ENCODE results near the gene LRRC28.

- TF ChIP-seq CTCF (conservative IDR thresholded peaks at IDR 0.05; ENCODE audit: low read depth, low read length), result no peak
- TF ChIP-seq EZH2 (IDR thresholded peaks at IDR 0.05; ENCODE audit: borderline replicate concordance, low read depth, low read length, poor library complexity, severe bottlenecking), result no peak
These were observed 31.3 kb downstream of the LRRC28 start for GRCh38 chr15:99282586-99282985.
